Renal pelvis (tissue), 4 donors: ENCODE measurements around the gene DYRK3. TPM values are rescaled to one million over a fixed set of nuclear protein-coding genes. Genes with fewer than 3 reads are reported as not detected.

Experiments used
- DNase-seq: peaks from one replicate; pipeline ENCODE4 v3.0.0-alpha.2; 2013
- polyA plus RNA-seq, 3 donors: library from polyadenylated mRNA; unstranded; fragments of 120-200 nt; gene quantifications; one replicate each; pipeline ENCODE4 v1.2.1, GENCODE V29; 2013; ENCODE audit not compliant: insufficient read length in 3 of 3

DYRK3 gene
- polyA plus RNA-seq, 3 donors = 8.2 to 9.0 (median 8.4) TPM

DNA sequence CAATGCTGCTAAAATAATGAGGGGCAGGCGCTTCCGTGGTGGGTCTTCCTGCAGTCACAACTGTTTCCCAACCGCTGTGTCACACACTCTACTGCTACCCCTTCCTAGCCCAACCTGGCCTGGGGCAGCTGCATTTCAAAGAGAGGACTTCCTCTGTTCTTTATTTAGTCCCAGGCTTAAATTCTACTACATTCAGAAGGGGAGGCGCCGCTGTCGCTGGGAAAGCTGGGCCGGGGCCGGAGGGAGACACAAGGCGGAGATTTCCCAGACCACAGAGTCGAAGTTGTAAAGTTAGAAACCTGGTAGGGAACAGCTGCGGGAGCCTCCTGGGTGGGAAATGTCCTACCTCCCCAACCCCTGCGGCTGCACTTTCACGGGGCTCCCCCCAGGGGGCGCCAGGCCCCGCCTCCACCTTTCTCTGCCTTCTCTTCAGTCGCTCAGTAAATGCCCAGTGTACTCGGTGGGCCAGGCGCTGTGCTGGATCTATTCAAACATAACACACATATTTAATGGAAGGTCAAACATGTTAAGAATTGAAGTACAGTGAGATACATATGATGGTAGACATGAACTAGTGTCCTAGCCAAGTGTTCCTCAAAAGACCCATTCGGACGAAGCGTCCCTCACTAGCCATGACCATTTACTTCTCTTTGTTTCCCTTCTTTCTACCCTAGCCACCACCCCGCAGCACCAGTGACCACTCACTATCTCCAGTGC is 23.1 kb downstream of the DYRK3 start:
- no peak for DNase-seq

DNA sequence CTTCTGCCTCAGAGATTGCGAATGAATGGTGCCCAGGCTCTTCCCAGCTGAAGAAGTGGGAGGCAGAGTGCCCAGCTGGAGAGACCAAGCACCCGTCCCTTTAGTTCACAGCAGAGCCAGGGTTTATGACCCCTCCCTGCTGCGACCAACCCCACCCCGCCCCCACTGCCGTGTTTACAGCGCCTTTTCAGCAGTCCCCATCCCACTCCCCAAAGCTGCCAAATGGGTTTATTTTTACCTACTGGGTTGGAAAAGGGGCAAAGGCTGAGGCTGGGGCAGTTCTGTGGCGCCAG is 23.6 kb downstream of the DYRK3 start:
- no peak for DNase-seq

DNA sequence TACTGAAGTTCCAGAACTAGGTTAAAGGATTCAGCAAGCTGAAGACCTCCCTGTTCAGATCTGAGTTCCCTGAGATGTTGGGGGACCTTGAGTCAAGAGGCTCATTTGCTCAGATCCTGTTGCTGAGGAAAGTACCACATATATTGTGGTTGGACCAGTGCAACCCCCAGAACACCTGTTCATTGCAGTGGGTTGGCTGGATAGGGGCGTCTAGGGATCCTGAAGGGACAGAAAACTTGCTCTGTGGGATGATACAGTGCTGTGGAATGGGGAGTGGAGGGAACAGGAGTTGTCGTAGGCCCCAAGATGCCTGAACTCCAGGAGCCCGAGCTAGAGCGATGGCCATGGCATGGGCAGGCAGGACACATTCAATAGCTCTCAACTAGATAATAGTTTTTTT is 24.8 kb downstream of the DYRK3 start:
- DNase-seq = no peak

DNA sequence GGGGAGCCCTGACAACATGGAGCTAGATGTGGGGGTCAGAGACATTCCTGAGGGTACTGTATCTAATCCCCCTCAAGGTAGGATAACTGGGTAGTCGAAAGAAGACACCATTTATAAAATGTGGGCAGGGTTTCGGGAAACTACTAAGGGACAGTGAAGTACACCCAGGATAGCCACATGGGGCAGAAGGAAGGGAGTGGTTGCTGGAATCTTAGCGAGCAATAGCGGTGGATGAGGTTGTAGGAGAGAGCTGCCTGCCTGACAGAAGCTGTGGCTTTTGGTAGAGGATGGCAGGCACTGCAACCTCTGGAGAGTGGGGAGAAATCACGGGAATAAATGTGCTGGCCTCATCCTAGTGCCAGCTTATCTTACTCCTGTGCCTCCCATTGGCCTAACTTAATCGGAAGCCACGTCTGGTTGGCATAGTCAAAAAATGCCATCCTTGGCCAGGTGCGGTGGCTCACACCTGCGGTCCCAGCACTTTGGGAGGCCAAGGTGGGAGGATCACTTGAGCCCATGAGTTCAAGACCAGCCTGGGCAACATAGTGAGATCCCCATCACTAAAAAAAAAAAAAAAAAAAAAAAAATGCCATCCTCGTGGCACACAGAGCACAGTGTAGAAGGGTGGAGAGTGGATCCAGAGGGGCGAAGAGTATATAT is 26.0 kb downstream of the DYRK3 start:
- DNase-seq = no peak

DNA sequence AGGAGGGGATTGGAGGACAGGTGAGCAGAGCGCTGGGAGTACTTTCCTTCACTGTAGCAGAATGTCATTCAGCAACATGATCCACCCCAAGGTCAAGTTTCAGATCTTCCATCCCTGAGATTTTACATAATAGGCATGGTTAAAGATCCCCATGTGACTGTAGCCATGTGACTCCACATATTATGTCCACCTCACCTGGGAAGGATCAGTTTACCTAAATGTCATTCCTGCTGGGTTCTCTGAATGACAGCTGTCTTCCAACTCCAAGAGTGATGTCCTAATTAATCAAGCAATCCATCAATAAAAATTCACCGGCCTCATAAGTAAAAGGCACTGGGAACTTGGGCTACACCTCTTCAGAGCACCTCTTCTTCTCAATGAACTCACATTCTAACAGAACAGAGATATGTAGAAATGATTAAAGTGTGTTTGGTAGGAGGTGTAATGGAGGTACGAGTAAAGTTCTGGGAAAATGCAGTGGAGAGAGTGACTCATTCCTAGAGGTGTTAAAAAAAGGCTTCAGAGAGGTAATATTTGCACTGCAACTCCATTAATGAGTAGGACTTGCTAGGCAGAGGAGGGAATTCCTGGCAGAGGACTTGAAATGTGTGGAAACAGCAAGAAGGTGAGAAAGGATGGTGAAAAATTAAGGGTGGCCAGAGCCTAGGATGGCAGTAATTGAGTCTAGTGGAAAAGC is 27.2 kb downstream of the DYRK3 start:
- no peak for DNase-seq

DNA sequence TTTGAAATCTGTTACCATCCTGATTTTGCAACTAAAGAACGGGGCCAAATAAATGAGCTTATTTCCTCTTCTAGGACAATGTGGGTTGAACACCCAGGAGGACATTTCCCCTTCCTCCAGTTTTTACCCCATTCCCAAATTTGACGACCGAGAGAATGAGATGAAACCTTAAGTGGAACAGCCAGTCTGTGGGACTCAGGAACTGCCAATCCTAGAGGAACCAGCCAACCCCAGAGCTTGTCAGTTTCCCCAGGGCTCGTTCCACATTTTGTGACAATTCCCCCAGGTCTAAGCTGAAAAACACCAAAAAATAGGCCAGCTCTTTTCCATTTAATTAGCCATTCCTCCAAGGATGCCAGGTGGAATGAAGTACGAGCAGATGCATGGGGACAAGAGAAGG is 28.0 kb downstream of the DYRK3 start:
- DNase-seq = no peak

DNA sequence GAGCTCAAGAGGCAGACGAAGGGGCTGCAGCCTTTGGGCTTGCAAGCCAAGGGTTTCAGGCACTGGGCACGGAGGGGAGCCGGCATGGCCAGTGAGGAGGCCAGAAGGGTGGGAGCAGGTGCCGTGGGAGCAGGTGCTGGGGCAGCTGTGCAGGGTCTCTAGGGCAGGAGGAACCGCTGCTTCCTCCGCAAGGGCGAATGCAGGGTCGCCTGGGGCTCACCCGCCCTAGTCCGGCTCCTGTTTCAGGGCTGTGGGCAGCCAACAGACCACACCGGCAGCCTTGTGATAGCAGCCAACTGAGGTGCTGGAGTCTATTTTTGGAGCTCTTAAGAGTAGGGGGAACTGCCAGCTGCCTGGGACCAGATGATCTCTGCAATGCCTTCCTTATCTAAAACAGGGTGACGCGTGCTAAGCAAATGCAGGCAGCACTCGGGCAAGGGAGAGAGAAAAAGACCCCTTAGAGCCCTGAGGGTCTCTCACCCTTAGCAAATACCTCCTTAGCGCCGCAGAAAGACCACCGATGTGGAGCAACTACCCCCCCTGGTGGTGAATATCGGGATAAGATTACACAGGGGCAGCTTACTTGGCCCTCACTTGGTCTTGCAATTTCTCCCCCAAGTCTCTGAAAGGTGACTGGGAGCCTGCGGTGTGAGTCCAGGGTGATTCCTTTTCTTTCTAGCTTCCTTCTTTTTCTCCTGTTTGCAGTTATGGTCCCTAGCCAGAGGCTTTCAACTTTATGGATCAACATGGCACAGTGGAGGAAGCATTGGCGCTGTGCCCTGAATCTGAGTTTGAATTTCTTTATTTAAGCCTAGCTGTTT is 28.7 kb downstream of the DYRK3 start:
- peak; percentile 76 for DNase-seq

DNA sequence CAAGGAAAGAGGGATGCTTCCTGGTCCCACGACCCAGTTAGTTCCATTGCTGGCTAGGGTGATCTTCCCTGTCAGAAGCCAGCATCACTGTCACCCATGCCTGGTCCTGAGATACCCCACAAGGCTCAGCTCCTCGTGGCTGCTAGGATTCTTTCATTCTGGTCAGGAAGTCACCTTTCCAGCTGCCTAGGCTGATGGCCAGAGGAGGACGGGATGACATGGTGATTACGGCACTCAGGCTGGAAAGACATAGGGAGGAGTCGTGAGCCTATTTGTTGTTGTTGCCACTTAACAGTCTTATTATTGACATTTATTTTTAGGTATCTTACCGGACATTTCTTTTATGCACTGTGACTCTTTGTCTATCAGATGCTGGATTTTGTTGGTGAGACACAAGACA is 29.4 kb downstream of the DYRK3 start:
- no peak for DNase-seq

DNA sequence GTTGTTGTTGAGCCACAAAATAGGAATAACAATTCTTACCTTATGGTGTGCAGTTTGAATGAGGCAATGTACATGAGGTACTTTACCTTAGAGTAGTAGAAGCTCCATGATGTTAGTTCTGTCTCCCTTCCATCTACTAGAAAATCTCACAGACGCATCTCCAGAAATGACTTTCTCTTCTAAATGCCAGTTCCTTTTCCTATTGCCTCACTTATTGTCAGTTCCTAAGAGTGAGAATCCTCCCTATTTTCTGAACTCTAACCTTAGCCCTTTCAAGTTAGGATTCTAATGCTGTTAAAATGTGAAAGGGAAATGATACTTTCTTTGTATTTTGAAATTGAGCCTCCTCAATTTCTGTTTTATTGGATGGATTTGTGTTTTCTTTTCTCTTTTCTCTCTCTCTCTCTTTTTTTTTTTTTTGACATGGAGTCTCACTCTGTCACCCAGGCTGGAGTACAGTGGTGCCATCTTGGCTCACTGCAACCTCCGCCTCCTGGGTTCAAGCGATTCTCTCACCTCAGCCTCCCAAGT is 30.8 kb downstream of the DYRK3 start:
- DNase-seq = no peak

DNA sequence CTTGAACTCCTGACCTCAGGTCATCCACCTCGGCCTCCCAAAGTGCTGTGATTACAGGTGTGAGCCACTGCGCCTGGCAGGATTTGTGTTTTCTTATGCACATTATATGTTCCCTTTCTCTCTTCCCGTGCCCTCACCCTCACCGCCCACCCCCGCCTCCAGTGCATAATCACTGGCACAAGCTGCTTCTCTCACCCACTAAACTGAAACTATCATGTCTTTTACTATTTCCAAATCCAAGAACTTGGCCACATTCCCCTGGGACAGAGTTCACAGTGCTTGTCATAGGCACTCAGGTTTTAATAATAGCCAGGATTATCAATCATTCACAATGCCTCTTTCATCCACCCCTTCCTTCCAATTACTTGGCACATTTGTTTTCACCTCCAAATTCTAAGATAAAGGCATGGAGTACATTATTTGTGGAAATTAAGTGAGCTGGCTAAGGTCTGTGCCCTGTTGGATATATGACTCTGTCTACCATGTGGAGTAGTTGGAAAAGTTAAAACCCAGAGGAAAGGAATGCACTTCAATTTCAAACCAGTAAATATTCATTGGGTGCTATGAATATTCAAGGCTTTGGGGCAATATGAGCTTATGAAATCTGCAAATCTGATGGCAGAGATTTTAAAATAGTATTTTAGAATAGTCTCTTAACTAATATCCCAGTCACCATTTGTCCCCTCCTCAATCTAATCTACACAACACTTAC is 31.8 kb downstream of the DYRK3 start:
- no peak for DNase-seq

DNA sequence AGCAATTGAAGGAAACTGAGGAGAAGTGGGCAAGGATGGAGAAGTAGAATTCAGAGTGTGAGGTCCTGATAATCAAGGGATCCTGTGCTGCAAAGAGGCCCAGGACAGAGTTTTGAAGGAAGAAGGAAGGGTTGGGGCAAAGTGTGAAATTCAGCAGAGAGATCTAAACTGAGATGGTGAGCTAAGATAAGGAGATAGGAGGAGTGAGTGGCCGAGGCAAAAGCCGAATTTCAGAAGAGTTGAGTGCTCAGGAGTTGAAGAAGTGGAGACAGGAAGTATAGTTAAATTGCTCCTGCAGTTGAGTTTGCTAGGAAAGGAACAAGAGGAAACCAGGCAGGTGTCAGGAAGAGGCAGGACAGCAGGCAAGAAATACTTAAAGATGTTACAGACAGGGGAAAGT is 33.0 kb downstream of the DYRK3 start:
- no peak for DNase-seq

DNA sequence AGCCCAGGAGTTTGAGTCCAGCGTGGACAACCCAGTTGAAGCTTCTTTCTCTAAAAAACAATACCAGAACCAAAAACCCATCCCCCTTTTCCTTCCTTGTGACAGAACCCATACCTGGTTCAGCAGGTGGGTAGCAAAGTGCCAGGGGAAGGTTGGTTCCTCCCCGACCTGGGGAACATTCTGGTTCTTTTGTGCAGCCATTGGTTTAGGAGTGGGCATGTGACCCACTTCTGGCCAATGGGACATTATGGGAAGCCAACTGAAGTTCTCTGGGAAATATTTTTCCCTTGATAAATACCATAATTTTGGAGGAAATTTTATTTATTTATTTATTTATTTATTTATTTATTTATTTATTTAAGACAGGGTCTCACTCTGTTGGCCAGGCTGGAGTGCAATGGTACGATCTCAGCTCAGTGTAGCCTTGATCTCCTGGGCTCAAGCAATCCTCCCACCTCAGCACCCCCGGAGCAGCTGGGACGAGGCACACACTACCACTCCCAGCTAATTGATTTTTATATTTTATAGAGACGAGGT is 33.6 kb downstream of the DYRK3 start:
- DNase-seq = no peak

DNA sequence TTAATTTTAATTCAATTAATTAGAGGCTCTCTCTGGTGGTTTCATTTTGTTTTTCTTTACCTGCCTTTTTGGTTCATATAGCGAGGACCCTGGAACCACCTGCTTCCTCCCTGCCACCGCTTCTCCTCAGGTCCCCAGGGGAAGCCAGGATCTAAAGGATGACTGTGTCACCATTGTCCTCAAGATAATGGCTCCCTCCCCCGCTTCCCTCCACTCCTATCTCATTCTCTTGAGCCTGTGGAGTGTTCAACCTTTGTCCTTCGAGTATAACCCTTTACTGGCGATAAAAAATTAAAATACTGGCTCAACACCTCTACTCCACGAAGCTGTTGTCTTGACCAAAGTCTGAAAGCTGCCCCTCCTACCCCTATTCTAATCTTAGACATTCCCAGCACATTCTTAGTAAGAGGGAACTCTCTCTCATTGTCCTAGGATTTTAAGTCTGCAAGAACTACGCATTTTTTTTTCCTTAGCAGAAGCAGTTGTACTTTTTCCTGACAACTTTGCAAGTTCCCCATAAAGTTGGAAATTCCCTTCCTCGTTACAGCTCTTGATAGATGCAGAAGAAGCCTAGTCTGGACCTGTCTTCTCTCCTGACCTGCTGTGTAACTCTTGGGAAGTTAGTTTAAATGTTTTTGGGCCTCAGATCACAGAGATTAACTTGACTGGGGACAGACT is 36.8 kb downstream of the DYRK3 start:
- DNase-seq = no peak

DNA sequence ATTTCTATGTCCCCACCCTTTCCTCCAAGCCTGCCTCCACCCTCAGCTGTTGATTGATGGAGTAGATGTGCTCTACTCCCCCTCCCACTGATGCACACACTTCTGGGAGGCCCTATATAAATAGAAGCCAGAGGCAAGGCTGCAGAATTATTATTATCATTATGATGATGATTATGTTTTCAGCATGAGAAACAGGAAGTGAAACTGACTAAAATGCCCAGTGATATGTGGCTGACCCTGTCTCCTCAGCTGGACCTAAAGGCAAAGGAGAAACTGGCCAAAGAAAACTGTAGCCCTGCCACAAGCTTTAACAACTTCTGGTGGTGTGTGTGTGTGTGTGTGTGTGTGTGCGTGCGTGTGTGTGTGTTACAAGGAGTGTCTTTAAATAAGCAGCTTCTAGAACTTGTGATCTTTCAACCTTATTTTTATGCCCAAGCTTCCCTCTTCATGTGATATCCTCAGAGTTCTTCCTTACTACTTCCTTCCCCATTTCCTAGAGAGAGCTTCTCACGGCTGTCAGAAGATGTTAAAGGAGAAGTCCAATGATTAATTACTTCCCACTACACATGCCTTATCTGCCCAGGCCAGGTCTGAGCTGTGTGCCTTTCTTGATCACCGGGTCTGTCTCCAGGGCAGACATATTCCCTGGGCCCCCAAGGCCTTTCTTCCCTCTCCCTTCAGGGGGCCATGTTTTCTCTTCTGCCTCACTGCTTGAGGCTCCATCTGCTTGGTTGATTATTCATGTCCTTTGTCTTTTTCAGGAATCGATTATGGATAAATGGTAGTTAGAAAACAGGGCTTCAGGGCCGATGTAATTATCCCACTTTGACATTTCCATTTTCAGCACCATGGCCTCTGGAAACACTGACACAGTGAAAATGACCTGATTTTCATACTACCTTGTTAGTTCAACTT is 37.8 kb downstream of the DYRK3 start:
- no peak for DNase-seq

DNA sequence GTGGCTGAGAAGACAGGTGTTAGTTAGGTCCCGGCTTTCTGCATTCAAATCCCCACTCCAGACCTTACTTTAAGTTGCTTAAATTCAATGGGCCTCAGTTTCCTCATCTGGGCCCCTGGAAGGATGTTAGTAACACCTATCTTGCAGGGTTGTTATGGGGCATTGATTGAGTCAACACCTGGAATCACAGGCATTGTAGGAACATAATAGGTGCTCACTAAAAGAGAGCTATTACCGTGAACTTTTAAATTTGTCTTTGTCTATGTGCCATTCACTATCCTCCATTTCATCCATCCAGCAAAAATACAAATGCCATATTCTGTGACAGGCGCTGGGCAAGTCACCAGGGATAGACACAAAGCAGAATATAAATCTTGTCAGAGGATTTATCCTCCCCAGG is 38.9 kb downstream of the DYRK3 start:
- DNase-seq = no peak

DNA sequence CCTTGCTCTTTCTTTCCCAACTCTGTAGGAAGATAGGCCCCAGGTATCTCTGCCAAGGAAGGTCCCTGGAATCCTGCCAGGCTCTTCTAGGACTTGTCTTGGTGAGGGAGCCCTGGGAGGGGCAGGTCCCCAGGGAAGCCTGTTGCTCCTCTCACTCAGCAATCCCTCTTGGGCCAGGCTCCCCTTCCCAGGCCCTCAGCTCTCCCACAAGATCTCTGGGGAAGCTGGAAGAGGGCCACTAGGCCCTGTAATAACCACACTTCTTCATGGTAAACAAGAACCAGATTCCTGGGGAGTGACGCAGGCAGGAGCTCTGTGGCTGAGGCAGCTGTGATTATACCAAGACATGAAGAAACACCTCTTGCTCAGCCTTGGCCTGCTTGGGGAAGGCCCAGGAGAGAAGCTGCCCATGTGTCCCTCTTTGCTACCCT is 39.4 kb downstream of the DYRK3 start:
- no peak for DNase-seq

DNA sequence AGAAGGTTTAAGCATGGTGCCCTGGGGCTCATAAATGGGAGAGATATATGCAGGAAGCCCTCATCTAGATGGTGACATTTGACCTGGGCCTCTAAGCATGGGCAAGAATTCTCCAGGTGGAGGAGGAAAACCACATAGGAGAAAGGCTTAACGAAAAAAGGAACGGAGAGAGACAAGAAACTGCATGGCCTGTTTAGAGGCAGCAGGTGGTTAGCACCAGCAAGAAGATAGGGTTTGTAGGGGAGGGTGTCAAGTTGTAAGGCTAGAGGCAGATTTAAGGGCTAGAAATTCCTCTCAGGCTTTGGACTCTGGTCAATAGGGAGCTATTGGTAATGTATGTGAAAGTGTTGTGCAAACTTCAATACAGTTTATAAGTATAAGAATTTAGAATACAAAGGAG is 41.2 kb downstream of the DYRK3 start:
- no peak for DNase-seq

DNA sequence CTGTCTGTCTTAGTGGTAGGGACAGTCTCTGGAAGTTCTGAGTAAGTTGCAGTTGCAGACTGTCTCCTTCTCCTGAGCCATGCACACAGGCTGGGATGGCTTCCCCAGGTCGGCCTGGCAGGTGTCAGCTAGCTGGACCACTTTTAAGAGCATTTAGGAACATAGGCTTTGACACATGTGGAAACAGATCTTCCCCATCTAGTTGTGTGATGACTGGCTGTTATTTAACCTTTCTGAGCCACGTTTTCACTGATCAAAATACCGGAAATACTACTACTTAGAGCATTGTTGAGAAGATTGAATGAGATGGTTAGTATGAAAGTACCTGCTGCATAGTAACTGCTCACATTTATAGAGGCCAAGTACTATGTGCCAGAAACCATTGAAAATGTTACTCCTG is 43.2 kb downstream of the DYRK3 start:
- no peak for DNase-seq

DNA sequence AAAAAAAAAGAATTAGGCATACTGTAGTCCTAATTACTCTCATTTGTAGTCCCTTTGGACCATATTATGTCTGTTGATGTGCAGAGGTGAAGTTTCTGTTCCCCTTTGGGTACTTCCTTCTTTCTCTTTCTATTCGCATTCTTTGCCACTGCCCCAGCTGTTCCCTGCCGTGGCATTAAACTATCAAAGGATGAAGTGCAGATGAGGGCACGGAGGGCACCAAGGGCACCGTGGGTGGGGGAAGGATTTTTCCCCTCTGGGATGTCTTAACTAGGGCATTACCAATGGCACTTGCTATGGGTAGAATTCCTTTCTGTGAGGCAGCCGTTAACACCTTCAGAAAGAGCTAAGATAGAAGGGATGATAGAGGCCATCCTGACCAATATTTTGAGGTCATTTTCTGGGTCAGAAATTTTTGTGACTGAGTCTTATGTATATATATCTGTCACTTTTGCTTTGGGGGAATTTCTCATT is 44.4 kb downstream of the DYRK3 start:
- DNase-seq = no peak

DNA sequence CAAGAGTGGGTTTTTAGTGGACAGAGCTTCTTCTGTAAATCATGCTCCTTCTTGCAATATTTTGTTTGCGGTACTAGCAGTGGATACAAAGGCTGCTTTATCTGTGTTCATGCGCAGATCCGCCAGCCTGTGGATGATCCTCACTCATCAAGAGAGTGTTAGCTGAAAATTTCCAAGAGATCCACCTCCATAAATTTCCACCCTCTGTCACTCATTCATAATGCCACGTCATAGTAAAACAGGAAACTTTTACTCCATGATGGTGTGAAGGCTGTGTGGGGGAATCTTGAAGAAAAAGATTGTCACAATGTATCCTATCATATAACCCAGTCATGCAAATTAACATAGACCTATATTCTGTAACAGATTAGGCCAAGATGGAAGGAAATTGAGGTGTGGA is 44.9 kb downstream of the DYRK3 start:
- no peak for DNase-seq
